CD14-positive monocyte (primary cell): ENCODE data around the gene ATG7. TPM values are rescaled to one million over a fixed set of nuclear protein-coding genes. Genes with fewer than 3 reads are reported as not detected.

Source experiments
- DNase-seq, 3 donors: peaks; one replicate each; pipeline ENCODE4 v3.0.0-alpha.2; 2011 to 2022
- H2AFZ ChIP-seq: 2 replicates; pipeline ENCODE4 v1.6.0; 2012; ENCODE audit warnings: mild to moderate bottlenecking, low read depth, low read length, inconsistent platforms; ENCODE audit not compliant: insufficient read depth, poor library complexity, severe bottlenecking
- H3K27ac ChIP-seq, 2 donors: 1 replicate in 1 of 2; 2 replicates in 1 of 2; pipeline ENCODE4 v1.5.1; 2012 to 2013; ENCODE audit warnings: low read length in 2 of 2, control low read depth in 1 of 2, inconsistent platforms in 1 of 2, low read depth in 1 of 2, mild to moderate bottlenecking in 1 of 2
- H3K27me3 ChIP-seq, 2 donors: one replicate each; pipeline versions ENCODE4 v1.6.0 to v1.6.1; 2011 to 2013; ENCODE audit warnings: low read length in 2 of 2; ENCODE audit not compliant: control insufficient read depth in 2 of 2, insufficient read depth in 2 of 2
- H3K36me3 ChIP-seq, 2 donors: replicated peaks in 1 of 2; 1 replicate in 1 of 2; 2 replicates in 1 of 2; pipeline versions ENCODE4 v1.5.1 to v1.6.1; 2012 to 2013; ENCODE audit warnings: low read length in 2 of 2, control low read depth in 1 of 2, inconsistent platforms in 1 of 2, mild to moderate bottlenecking in 1 of 2; ENCODE audit not compliant: insufficient read depth in 2 of 2, control insufficient read depth in 1 of 2
- H3K4me1 ChIP-seq, 2 donors: 1 replicate in 1 of 2; 2 replicates in 1 of 2; pipeline versions ENCODE4 v1.5.1 to v1.6.1; 2012 to 2013; ENCODE audit warnings: low read length in 2 of 2, control low read depth in 1 of 2, inconsistent platforms in 1 of 2, mild to moderate bottlenecking in 1 of 2, moderate library complexity in 1 of 2; ENCODE audit not compliant: insufficient read depth in 2 of 2, control insufficient read depth in 1 of 2
- H3K4me2 ChIP-seq: replicated peaks from 2 replicates; pipeline ENCODE3; 2012; ENCODE audit warnings: low read length, moderate library complexity, mild to moderate bottlenecking; ENCODE audit not compliant: poor library complexity, severe bottlenecking; ENCODE audit errors: extremely low read depth
- H3K4me3 ChIP-seq, 3 experiments: fragments of 200-600 bp in 1 of 3; sonication (generic) in 1 of 3; replicated peaks in 1 of 3; 1 replicate in 2 of 3; 2 replicates in 1 of 3; pipeline ENCODE4 v1.5.1; 2011 to 2013; ENCODE audit warnings: low read length in 3 of 3, mild to moderate bottlenecking in 3 of 3, control low read depth in 2 of 3, low read depth in 2 of 3, inconsistent platforms in 1 of 3, moderate library complexity in 1 of 3
- H3K79me2 ChIP-seq: 2 replicates; pipeline ENCODE4 v1.6.0; 2012; ENCODE audit warnings: mild to moderate bottlenecking, control low read depth, inconsistent platforms, low read length, moderate library complexity; ENCODE audit not compliant: insufficient read depth
- H3K9ac ChIP-seq: 2 replicates; pipeline ENCODE4 v1.6.0; 2017; ENCODE audit warnings: low read length, mild to moderate bottlenecking; ENCODE audit not compliant: insufficient read depth, poor library complexity, severe bottlenecking
- H3K9me3 ChIP-seq, 2 donors: replicated peaks in 1 of 2; 1 replicate in 1 of 2; 2 replicates in 1 of 2; pipeline versions ENCODE4 v1.5.1 to v1.6.1; 2012 to 2013; ENCODE audit warnings: low read length in 2 of 2, control low read depth in 1 of 2; ENCODE audit not compliant: control insufficient read depth in 1 of 2, insufficient read depth in 1 of 2
- H4K20me1 ChIP-seq: 2 replicates; pipeline ENCODE4 v1.6.0; 2012; ENCODE audit warnings: mild to moderate bottlenecking, low read length, control low read depth, moderate library complexity; ENCODE audit not compliant: insufficient read depth
- H3K27ac Mint-ChIP-seq, 7 donors: one replicate each; pipeline ENCODE4 v1.8.0; 2020; ENCODE audit warnings: mild to moderate bottlenecking in 7 of 7, mixed read lengths in 7 of 7, moderate library complexity in 6 of 7, inconsistent platforms in 2 of 7
- H3K27me3 Mint-ChIP-seq, 3 donors: one replicate each; pipeline ENCODE4 v1.8.0; 2021 to 2022; ENCODE audit warnings: low read depth in 3 of 3, mild to moderate bottlenecking in 3 of 3, mixed read lengths in 3 of 3, moderate library complexity in 3 of 3, inconsistent platforms in 1 of 3
- H3K36me3 Mint-ChIP-seq, 2 donors: one replicate each; pipeline ENCODE4 v1.8.0; 2020; ENCODE audit warnings: mixed read lengths in 2 of 2, inconsistent platforms in 1 of 2, mild to moderate bottlenecking in 1 of 2
- H3K4me1 Mint-ChIP-seq: one replicate; pipeline ENCODE4 v1.8.0; 2020; ENCODE audit warnings: mild to moderate bottlenecking, mixed read lengths
- H3K4me3 Mint-ChIP-seq, 2 donors: one replicate each; pipeline ENCODE4 v1.8.0; 2020; ENCODE audit warnings: mild to moderate bottlenecking in 2 of 2, mixed read lengths in 2 of 2, moderate library complexity in 1 of 2
- H3K9me3 Mint-ChIP-seq, 7 donors: one replicate each; pipeline ENCODE4 v1.8.0; 2020 to 2022; ENCODE audit warnings: mixed read lengths in 7 of 7, mild to moderate bottlenecking in 6 of 7, moderate library complexity in 6 of 7, inconsistent platforms in 2 of 7
- CTCF ChIP-seq: fragments of 200-600 bp; IDR thresholded peaks from one replicate; pipeline ENCODE4 v1.8.0; 2022; ENCODE audit warnings: antibody characterized with exemption, mild to moderate bottlenecking
- WGBS: methylation state at CpG from one replicate; pipeline ENCODE4 v1.1.5; 2013; ENCODE audit warnings: missing lambda C conversion rate; ENCODE audit not compliant: insufficient coverage; 5-methylcytosine and 5-hydroxymethylcytosine counted together
- intact Hi-C, 2 donors: fragments of 100-400 bp; cut with micrococcal nuclease; formaldehyde crosslinking; loops; one replicate each; pipeline versions ENCODE4 v1.15.0 to v1.15.1; 2023
- polyA plus RNA-seq, 3 donors: library from polyadenylated mRNA; depleted of rRNA in 1 of 3; unstranded in 2 of 3; stranded (reverse) in 1 of 3; fragments of 300-500 nt in 2 of 3; fragments of >200 nt in 1 of 3; fragmentation: Illumina TruSeq in 2 of 3; gene quantifications; 1 replicate in 2 of 3; 2 replicates in 1 of 3; pipeline ENCODE4 v1.2.3, GENCODE V29; 2012 to 2021

ATG7 gene
- polyA plus RNA-seq, 3 donors, result 57.4 to 101 (median 89.7) TPM

- 98% methylated on average over 18 of the region's 23 CpGs for WGBS
- no peak for TF ChIP-seq CTCF
- peaks cover 11 to 14% of the 10 kb centered on the region in 2 donors for H3K4me1 ChIP-seq
- H3K4me3 ChIP-seq, result no peak overlapping the region
- H4K20me1 ChIP-seq, result peaks cover 92% of the 10 kb centered on the region
- H3K4me2 ChIP-seq, result no peak overlapping the region
- no peak overlapping the region for H2AFZ ChIP-seq
- H3K27ac Mint-ChIP-seq, result peak overlapping the region in 1 of 7 donors; percentile 20
- no peaks in the 10 kb centered on the region for H3K9me3 ChIP-seq
- H3K4me3 Mint-ChIP-seq, result no peak overlapping the region
- intact Hi-C loops, result no loop called here
- H3K79me2 ChIP-seq, result no peaks in the 10 kb centered on the region
- peaks cover 0 to 5% (median 0%) of the 10 kb centered on the region in 3 donors for H3K27me3 Mint-ChIP-seq
- no peak overlapping the region for H3K27ac ChIP-seq
- H3K36me3 Mint-ChIP-seq, result peaks cover 22 to 51% of the 10 kb centered on the region in 2 donors
- H3K9ac ChIP-seq, result no peak overlapping the region
- no peaks in the 10 kb centered on the region for H3K27me3 ChIP-seq
- peaks cover 4 to 53% of the 10 kb centered on the region in 2 donors for H3K36me3 ChIP-seq
- DNase-seq, result no peak
- no peaks in the 10 kb centered on the region for H3K9me3 Mint-ChIP-seq
- H3K4me1 Mint-ChIP-seq, result peaks cover 24% of the 10 kb centered on the region
Observed at GRCh38 chr3:11536132-11536935, 264.1 kb downstream of the ATG7 start.

GRCh38 chr3:11536936-11537612 is 264.9 kb downstream of the ATG7 start:
- Histone ChIP-seq H3K4me1 (peaks cover 16 to 20% of the 10 kb centered on the region in 2 donors), H3K79me2 (no peaks in the 10 kb centered on the region), H3K4me3 (no peak overlapping the region), H3K36me3 (peaks cover 1 to 53% of the 10 kb centered on the region in 2 donors), H3K9me3 (no peaks in the 10 kb centered on the region), H4K20me1 (peaks cover 92% of the 10 kb centered on the region), H2AFZ (no peak overlapping the region), H3K27ac (no peak overlapping the region), H3K27me3 (no peaks in the 10 kb centered on the region), H3K9ac (no peak overlapping the region), H3K4me2 (no peak overlapping the region)
- H3K36me3 Mint-ChIP-seq, result peaks cover 25 to 53% of the 10 kb centered on the region in 2 donors
- DNase-seq, result peak in 1 of 3 donors; percentile 15
- H3K9me3 Mint-ChIP-seq, result no peaks in the 10 kb centered on the region
- H3K27ac Mint-ChIP-seq, result peak overlapping the region in 3 of 7 donors; percentile 46 to 73 (median 70)
- H3K4me1 Mint-ChIP-seq, result peaks cover 31% of the 10 kb centered on the region
- H3K4me3 Mint-ChIP-seq, result no peak overlapping the region
- intact Hi-C loops, result no loop called here
- TF ChIP-seq CTCF, result no peak
- peaks cover 0 to 5% (median 0%) of the 10 kb centered on the region in 3 donors for H3K27me3 Mint-ChIP-seq
- WGBS, result 93% methylated on average over 9 of the region's 12 CpGs
